Fibroblast of lung (primary cell): ENCODE measurements around the gene AGBL1. TPM values are rescaled to one million over a fixed set of nuclear protein-coding genes. Genes with fewer than 3 reads are reported as not detected.

Source experiments
- DNase-seq, 2 donors: peaks; one replicate each; pipeline versions ENCODE4 v3.0.0 to v3.0.0-alpha.2; 2010; ENCODE audit warnings: low read depth in 2 of 2
- H2AFZ ChIP-seq: 2 replicates; pipeline ENCODE4 v1.5.1; 2012; ENCODE audit warnings: low read length, control low read depth, inconsistent platforms
- H3K27ac ChIP-seq: 2 replicates; pipeline ENCODE4 v1.5.1; 2011; ENCODE audit warnings: low read length, control low read depth; ENCODE audit not compliant: insufficient read depth
- H3K27me3 ChIP-seq: 2 replicates; pipeline ENCODE4 v1.5.1; 2011; ENCODE audit warnings: mild to moderate bottlenecking, low read length; ENCODE audit not compliant: control insufficient read depth, insufficient read depth
- H3K36me3 ChIP-seq: 2 replicates; pipeline ENCODE4 v1.5.1; 2011; ENCODE audit warnings: low read length; ENCODE audit not compliant: control insufficient read depth, insufficient read depth
- H3K4me1 ChIP-seq: 2 replicates; pipeline ENCODE4 v1.5.1; 2011; ENCODE audit warnings: low read length; ENCODE audit not compliant: control insufficient read depth, insufficient read depth; ENCODE audit errors: extremely low read depth
- H3K4me2 ChIP-seq: 2 replicates; pipeline ENCODE4 v1.5.1; 2011; ENCODE audit warnings: low read length, control low read depth; ENCODE audit not compliant: insufficient read depth; ENCODE audit errors: extremely low read depth
- H3K4me3 ChIP-seq, 4 experiments: fragments of 200-600 bp in 1 of 4; sonication (generic) in 1 of 4; replicated peaks in 1 of 4; 2 replicates each; pipeline ENCODE4 v1.5.1; 2011 to 2016; ENCODE audit warnings: low read length in 4 of 4, low read depth in 3 of 4, mild to moderate bottlenecking in 3 of 4, control low read depth in 2 of 4, inconsistent platforms in 1 of 4, mixed read lengths in 1 of 4; ENCODE audit not compliant: insufficient read depth in 1 of 4; ENCODE audit errors: control extremely low read depth in 1 of 4
- H3K79me2 ChIP-seq: 2 replicates; pipeline ENCODE4 v1.5.1; 2012; ENCODE audit warnings: mild to moderate bottlenecking, low read length, inconsistent platforms; ENCODE audit not compliant: control insufficient read depth, insufficient read depth
- H3K9ac ChIP-seq: 2 replicates; pipeline ENCODE4 v1.5.1; 2011; ENCODE audit warnings: mild to moderate bottlenecking, low read length, control low read depth; ENCODE audit not compliant: insufficient read depth
- H3K9me3 ChIP-seq: 2 replicates; pipeline ENCODE4 v1.5.1; 2012; ENCODE audit warnings: low read depth, low read length; ENCODE audit not compliant: control insufficient read depth, insufficient read depth
- H4K20me1 ChIP-seq: 2 replicates; pipeline ENCODE4 v1.5.1; 2011; ENCODE audit warnings: low read length; ENCODE audit not compliant: control insufficient read depth, insufficient read depth; ENCODE audit errors: extremely low read depth
- EZH2 ChIP-seq: IDR thresholded peaks from 2 replicates; pipeline ENCODE4 v1.5.1; 2012; ENCODE audit warnings: low read length, control low read depth, mild to moderate bottlenecking; ENCODE audit errors: missing control alignments
- polyA plus RNA-seq, 2 donors: library from polyadenylated mRNA; depleted of rRNA in 1 of 2; stranded (reverse) in 1 of 2; unstranded in 1 of 2; fragments of >200 nt; gene quantifications; 2 replicates each; pipeline ENCODE4 v1.2.1, GENCODE V29; 2011 to 2012; ENCODE audit warnings: missing spikeins in 1 of 2
- total RNA-seq: library from RNA; depleted of rRNA; stranded (reverse); fragments of >200 nt; gene quantifications from 2 replicates; pipeline ENCODE4 v1.2.1, GENCODE V29; 2014
- TF ChIP-seq, protein P1 (sequence below), 2 donors: IDR thresholded peaks in 1 of 2; conservative IDR thresholded peaks in 1 of 2; 1 replicate in 1 of 2; 2 replicates in 1 of 2; pipeline ENCODE4 v1.5.1; 2011 to 2012; ENCODE audit warnings: low read length in 2 of 2, control low read depth in 1 of 2, inconsistent platforms in 1 of 2, low read depth in 1 of 2, mild to moderate bottlenecking in 1 of 2

The AGBL1 gene
- total and polyA plus RNA-seq, 2 donors (not counting 1 experiment from before 2014, with no cell fraction given): not detected

DNA sequence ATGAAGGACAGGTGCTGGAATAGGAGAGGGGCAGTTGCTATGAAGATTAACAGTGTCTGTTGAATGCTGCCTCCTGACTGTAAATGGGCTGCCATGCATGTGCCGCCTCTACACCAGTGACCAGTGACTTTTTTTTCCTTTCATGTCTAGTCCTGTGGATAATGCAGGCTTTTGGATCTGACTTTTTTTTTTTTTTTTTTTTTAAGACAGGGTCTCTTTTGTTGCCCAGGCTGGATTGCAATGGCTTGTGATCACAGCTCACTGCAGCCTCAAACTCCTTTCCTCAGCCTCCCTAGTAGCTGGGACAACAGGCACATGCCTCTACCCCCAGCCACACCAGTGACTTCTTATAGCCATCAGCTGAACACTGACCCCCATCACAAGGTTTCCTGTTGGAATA, 41.2 kb upstream of the AGBL1 start:
- Histone ChIP-seq H3K9ac (no peak overlapping the region), H3K36me3 (no peaks in the 10 kb centered on the region), H3K9me3 (no peaks in the 10 kb centered on the region), H3K79me2 (no peaks in the 10 kb centered on the region), H3K4me3 (no peak overlapping the region), H3K27me3 (no peaks in the 10 kb centered on the region), H3K4me2 (no peak overlapping the region), H3K4me1 (no peaks in the 10 kb centered on the region), H3K27ac (no peak overlapping the region), H4K20me1 (no peaks in the 10 kb centered on the region), H2AFZ (no peak overlapping the region)
- no peak for DNase-seq
- TF ChIP-seq, protein P1, sequence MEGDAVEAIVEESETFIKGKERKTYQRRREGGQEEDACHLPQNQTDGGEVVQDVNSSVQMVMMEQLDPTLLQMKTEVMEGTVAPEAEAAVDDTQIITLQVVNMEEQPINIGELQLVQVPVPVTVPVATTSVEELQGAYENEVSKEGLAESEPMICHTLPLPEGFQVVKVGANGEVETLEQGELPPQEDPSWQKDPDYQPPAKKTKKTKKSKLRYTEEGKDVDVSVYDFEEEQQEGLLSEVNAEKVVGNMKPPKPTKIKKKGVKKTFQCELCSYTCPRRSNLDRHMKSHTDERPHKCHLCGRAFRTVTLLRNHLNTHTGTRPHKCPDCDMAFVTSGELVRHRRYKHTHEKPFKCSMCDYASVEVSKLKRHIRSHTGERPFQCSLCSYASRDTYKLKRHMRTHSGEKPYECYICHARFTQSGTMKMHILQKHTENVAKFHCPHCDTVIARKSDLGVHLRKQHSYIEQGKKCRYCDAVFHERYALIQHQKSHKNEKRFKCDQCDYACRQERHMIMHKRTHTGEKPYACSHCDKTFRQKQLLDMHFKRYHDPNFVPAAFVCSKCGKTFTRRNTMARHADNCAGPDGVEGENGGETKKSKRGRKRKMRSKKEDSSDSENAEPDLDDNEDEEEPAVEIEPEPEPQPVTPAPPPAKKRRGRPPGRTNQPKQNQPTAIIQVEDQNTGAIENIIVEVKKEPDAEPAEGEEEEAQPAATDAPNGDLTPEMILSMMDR (conservative IDR thresholded peaks at IDR 0.05 in 1 of 2, IDR thresholded peaks at IDR 0.05 in 1 of 2; ENCODE audit: low read depth in 1 of 2, low read length in 2 of 2): no peak
- TF ChIP-seq EZH2: no peak

DNA sequence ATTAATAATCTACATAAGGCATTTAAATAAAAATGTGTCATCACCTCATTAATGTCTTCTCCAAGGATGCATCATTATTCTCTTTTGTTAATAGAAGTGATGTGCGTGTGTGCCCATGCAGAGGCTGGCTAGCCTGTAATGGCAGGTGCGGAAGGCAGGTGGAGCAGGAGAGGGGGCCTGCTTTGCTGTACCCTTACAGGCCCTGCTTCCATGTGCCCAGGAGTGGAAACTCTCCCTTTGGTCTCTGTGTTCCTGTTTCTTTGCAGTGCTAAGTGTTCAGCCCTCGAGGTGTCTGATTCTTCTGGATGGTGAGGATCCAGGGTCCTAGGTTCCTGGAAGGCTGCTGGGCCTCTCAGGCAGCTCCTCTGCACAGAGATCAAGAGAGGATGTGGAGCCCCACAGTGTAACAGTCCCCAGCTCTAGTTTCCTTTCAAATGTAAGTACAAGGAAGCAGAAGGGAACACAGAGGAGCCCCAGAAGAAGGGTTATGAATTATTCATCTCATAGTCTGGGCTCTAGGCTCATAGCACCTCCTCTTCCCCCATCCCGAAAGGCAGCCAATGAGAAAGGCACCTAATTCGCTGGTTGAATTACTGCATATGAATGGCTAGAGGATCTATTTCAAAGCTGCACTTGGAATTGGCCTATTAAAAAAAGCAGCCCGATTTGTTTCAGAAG, 39.2 kb upstream of the AGBL1 start:
- Histone ChIP-seq H3K27me3 (no peaks in the 10 kb centered on the region), H3K9ac (no peak overlapping the region), H4K20me1 (no peaks in the 10 kb centered on the region), H3K27ac (no peak overlapping the region), H3K79me2 (no peaks in the 10 kb centered on the region), H3K36me3 (no peaks in the 10 kb centered on the region), H2AFZ (no peak overlapping the region), H3K4me3 (no peak overlapping the region), H3K9me3 (no peaks in the 10 kb centered on the region), H3K4me1 (no peaks in the 10 kb centered on the region), H3K4me2 (no peak overlapping the region)
- TF ChIP-seq EZH2: no peak
- TF ChIP-seq, protein P1 (conservative IDR thresholded peaks at IDR 0.05 in 1 of 2, IDR thresholded peaks at IDR 0.05 in 1 of 2; ENCODE audit: low read depth in 1 of 2, low read length in 2 of 2): no peak
- DNase-seq: no peak

DNA sequence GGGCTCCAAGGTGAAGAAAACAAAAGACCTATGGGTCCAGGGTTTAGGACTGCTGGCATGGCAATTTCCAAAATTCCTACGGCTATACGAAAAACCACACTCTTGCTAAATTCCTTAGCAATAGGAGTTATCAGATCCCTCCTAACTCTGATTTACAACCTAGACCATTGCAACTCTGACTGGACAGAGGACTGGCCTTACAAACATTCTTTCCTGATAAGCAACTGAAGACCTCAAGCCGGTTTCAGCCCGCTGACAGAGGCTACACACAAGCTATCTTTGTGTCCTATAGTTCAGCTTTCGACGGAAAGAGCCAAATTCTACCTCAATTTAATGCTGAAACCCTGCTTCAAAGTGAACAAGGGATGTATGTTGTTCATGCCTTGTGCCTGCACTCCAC, 38.3 kb upstream of the AGBL1 start:
- DNase-seq: peak in 1 of 2 donors; percentile 41
- Histone ChIP-seq H3K27me3 (no peaks in the 10 kb centered on the region), H3K4me2 (no peak overlapping the region), H3K27ac (no peak overlapping the region), H2AFZ (no peak overlapping the region), H3K79me2 (no peaks in the 10 kb centered on the region), H3K36me3 (no peaks in the 10 kb centered on the region), H3K4me3 (no peak overlapping the region), H4K20me1 (no peaks in the 10 kb centered on the region), H3K9me3 (no peaks in the 10 kb centered on the region), H3K9ac (no peak overlapping the region), H3K4me1 (no peaks in the 10 kb centered on the region)
- TF ChIP-seq, protein P1 (conservative IDR thresholded peaks at IDR 0.05 in 1 of 2, IDR thresholded peaks at IDR 0.05 in 1 of 2; ENCODE audit: low read depth in 1 of 2, low read length in 2 of 2): no peak
- TF ChIP-seq EZH2: no peak
